Measurements from ENCODE around the gene ELL. TPM values are rescaled to one million over a fixed set of nuclear protein-coding genes. Genes with fewer than 3 reads are reported as not detected.

ELL gene
- total RNA-seq, 4 donors from 2014 or later: 4.1 to 43.5 (median 21.7) TPM

DNA sequence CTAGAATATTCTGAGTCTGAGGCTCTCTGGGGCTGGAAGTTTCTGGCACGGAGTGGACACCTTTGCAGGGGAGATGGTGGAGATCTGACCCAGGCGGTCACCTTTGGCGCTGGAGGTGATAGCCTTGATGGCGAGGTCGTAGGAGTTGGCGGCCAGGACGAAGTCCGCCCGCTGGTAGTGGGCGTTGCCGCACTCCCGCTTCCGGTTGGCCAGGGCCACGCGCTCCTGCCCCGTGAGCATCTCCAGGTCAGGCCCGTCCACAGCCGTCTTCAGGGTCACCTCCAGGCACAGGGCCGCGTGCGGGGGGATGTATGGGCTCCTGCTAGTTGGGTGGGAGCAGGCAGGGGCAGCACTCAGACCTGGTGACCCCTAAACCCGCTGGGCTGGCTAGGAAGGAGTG lies 16.2 kb upstream of the ELL start:
- Histone ChIP-seq H3K4me3 (no peak overlapping the region), H3K36me3 (no peaks in the 10 kb centered on the region), H3K27me3 (no peaks in the 10 kb centered on the region), H3K4me1 (peaks cover 0 to 6% of the 10 kb centered on the region in 2 donors), H3K9me3 (no peaks in the 10 kb centered on the region), H3K27ac (no peak overlapping the region)
- no peak for DNase-seq
- TF ChIP-seq POLR2A (IDR thresholded peaks at IDR 0.05): no peak
- TF ChIP-seq, protein P1, sequence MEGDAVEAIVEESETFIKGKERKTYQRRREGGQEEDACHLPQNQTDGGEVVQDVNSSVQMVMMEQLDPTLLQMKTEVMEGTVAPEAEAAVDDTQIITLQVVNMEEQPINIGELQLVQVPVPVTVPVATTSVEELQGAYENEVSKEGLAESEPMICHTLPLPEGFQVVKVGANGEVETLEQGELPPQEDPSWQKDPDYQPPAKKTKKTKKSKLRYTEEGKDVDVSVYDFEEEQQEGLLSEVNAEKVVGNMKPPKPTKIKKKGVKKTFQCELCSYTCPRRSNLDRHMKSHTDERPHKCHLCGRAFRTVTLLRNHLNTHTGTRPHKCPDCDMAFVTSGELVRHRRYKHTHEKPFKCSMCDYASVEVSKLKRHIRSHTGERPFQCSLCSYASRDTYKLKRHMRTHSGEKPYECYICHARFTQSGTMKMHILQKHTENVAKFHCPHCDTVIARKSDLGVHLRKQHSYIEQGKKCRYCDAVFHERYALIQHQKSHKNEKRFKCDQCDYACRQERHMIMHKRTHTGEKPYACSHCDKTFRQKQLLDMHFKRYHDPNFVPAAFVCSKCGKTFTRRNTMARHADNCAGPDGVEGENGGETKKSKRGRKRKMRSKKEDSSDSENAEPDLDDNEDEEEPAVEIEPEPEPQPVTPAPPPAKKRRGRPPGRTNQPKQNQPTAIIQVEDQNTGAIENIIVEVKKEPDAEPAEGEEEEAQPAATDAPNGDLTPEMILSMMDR (IDR thresholded peaks at IDR 0.05): no peak
- intact Hi-C loops (cut with DNase I; ENCODE audit: low total_unique reads): no loop called here

DNA sequence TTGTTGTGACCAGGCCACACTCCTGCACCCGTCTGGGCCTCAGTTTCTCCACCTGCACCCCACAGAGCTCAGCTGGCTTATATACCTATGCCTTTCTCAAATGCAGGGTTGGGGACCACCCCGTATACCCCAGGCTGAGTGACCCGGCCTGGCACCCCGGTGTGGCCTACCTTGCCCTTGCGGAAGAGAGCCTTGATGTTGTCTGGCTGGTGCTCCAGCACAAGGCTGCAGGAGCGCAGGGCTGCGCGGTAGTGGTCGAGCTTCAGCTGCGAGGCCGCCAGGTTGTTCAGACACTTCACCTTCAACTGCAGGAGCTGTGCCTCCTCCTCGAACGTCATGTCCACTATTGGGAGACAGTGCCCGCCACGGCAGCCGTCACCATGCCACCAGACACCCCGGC lies 15.6 kb upstream of the ELL start:
- Histone ChIP-seq H3K36me3 (no peaks in the 10 kb centered on the region), H3K4me1 (peaks cover 0 to 5% of the 10 kb centered on the region in 2 donors)
- TF ChIP-seq, protein P1 (IDR thresholded peaks at IDR 0.05): no peak
- no peak for TF ChIP-seq POLR2A (IDR thresholded peaks at IDR 0.05)

DNA sequence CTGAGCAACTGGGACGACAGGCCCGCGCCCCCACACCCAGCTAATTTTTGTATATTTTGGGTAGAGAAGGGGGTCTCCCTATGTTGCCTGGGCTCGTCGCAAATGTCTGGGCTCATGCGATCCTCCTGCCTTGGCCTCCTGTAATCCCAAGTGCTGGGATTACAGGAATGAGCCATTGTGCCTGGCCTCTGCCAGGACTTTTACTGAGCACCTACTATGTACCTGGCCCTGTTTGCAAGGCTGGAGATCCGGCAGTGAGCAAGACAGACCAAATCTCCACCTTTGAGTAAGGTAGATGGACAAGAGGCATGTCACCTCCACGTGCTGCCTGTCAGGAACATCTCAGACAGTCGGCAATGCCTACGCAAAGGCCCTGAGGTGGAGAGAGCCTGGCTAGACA lies 14.6 kb upstream of the ELL start:
- Histone ChIP-seq H3K27ac (no peak overlapping the region), H3K4me3 (no peak overlapping the region), H3K9me3 (no peaks in the 10 kb centered on the region), H3K27me3 (no peaks in the 10 kb centered on the region), H3K4me1 (no peaks in the 10 kb centered on the region), H3K36me3 (no peaks in the 10 kb centered on the region)
- intact Hi-C loops (cut with DNase I; ENCODE audit: low total_unique reads): no loop called here
- no peak for DNase-seq
- no peak for TF ChIP-seq POLR2A (IDR thresholded peaks at IDR 0.05)
- TF ChIP-seq, protein P1 (IDR thresholded peaks at IDR 0.05): no peak

More for the DNA sequence above, 15.6 kb upstream of the ELL start:
- intact Hi-C loops (cut with DNase I; ENCODE audit: low total_unique reads): no loop called here
- H3K4me3 ChIP-seq: no peak overlapping the region
- H3K27me3 ChIP-seq: no peaks in the 10 kb centered on the region
- H3K9me3 ChIP-seq: no peaks in the 10 kb centered on the region
- no peak for DNase-seq
- H3K27ac ChIP-seq: no peak overlapping the region

DNA sequence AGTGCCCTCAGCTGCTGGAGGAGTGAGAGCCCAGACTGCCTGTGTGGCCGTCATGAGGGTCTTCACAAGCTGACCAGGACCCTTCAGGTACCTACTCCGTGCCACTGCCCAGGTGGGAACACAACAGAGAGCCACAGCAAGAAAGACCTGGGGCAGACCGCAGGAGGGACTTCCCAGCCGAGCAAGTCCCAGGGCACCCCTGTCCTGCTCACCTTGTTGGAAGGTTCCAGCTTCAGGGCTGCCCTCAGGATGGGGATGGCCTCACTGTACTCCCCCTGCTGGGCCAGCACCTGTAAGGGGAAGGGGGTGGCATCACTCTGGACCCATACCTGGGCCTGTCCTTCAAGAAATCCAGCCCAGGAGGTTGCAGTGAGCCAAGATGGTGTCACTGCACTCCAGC lies 11.2 kb upstream of the ELL start:
- H3K4me3 ChIP-seq: no peak overlapping the region
- no peaks in the 10 kb centered on the region for H3K27me3 ChIP-seq
- H3K27ac ChIP-seq: no peak overlapping the region
- intact Hi-C loops (cut with DNase I; ENCODE audit: low total_unique reads): no loop called here
- TF ChIP-seq, protein P1 (IDR thresholded peaks at IDR 0.05): no peak
- TF ChIP-seq POLR2A (IDR thresholded peaks at IDR 0.05): no peak
- no peaks in the 10 kb centered on the region for H3K9me3 ChIP-seq
- DNase-seq: no peak
- no peaks in the 10 kb centered on the region for H3K4me1 ChIP-seq
- no peaks in the 10 kb centered on the region for H3K36me3 ChIP-seq

DNA sequence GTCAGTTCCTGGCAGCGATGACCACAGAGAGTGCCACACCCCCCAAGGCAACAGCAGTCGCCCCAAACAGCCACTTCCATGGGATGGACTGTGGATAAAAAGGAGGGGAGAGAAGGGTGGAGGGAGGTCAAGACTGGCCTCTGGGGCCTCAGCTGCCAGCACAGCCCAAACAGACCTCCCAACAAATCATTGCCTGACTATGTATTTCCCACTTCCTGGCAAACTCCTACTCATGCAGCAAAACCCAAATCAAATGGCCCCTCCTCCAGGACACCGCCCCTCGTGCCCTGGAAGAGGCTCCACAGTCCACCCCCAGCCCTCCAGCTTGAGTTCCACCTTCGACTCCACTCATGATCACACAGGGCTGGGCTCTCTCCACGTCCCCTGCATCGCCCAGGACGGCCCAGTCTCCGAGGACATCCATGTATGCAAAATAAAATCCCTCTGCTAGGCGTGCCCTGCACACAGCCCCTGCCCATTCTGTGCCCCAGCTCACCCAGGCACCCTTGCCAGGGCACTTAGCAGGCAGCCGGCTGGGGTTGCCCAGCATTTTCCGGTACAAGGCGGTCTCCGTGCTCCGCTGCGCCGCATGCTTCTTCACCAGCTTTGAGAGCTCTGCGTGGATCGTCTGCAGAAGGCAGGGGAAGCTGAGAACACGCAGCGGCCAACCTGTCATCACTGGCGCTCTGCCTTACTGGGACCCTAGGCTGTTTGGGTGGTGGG lies 10.5 kb upstream of the ELL start:
- intact Hi-C loops (cut with DNase I; ENCODE audit: low total_unique reads): no loop called here
- H3K9me3 ChIP-seq: no peaks in the 10 kb centered on the region
- H3K27ac ChIP-seq: no peak overlapping the region
- H3K4me3 ChIP-seq: no peak overlapping the region
- no peaks in the 10 kb centered on the region for H3K4me1 ChIP-seq
- no peaks in the 10 kb centered on the region for H3K36me3 ChIP-seq
- no peaks in the 10 kb centered on the region for H3K27me3 ChIP-seq
- no peak for DNase-seq
- TF ChIP-seq, protein P1 (IDR thresholded peaks at IDR 0.05): no peak
- no peak for TF ChIP-seq POLR2A (IDR thresholded peaks at IDR 0.05)
